HEK293 (cell line): ENCODE measurements around the gene JAM2.

Experiments used
- CTCF ChIA-PET: fragments of 350-600 bp; formaldehyde crosslinking; extraction: SDS; loops from one replicate; lab custom pipeline; 2021; ENCODE audit warnings: antibody characterized with exemption; lab: Yijun Ruan, JAX
- POLR2A ChIA-PET: fragments of 300-600 bp; formaldehyde crosslinking; extraction: SDS; loops from one replicate; lab custom pipeline; 2020; ENCODE audit warnings: antibody characterized with exemption, inconsistent platforms; lab: Yijun Ruan, JAX
- H3K27ac ChIP-seq: fragments of 200-500 bp; sonication (Bioruptor generic); 2 replicates; pipeline ENCODE4 v1.5.1; 2014; ENCODE audit warnings: low read depth, low read length, control low read depth, inconsistent platforms; ENCODE audit errors: extremely low read depth
- H3K36me3 ChIP-seq, 2 experiments: fragments of 200-500 bp in 1 of 2; sonication (Bioruptor generic) in 1 of 2; 1 replicate in 1 of 2; 2 replicates in 1 of 2; pipeline ENCODE4 v1.5.1; 2014 to 2017; ENCODE audit warnings: inconsistent platforms in 2 of 2, low read length in 2 of 2; ENCODE audit not compliant: control insufficient read depth in 2 of 2, insufficient read depth in 1 of 2
- H3K4me1 ChIP-seq: fragments of 200-500 bp; sonication (Bioruptor generic); 2 replicates; pipeline ENCODE4 v1.5.1; 2014; ENCODE audit warnings: mild to moderate bottlenecking, low read length, inconsistent platforms; ENCODE audit not compliant: control insufficient read depth, insufficient read depth
- H3K4me3 ChIP-seq: 2 replicates; pipeline ENCODE4 v1.5.1; 2011; ENCODE audit warnings: low read depth, mild to moderate bottlenecking, control low read depth, low read length, moderate library complexity
- H3K9me3 ChIP-seq: fragments of 200-500 bp; sonication (Bioruptor generic); 2 replicates; pipeline ENCODE4 v1.5.1; 2014; ENCODE audit warnings: low read depth, low read length, inconsistent platforms; ENCODE audit not compliant: control insufficient read depth, insufficient read depth
- ZBTB44 ChIP-seq: fragments of 450-650 bp; IDR thresholded peaks from 2 replicates; pipeline ENCODE4 v1.5.1; 2018; ENCODE audit warnings: missing biosample characterization, mild to moderate bottlenecking, missing genetic modification characterization
- ZNF362 ChIP-seq: fragments of 450-650 bp; formaldehyde crosslinking; IDR thresholded peaks from 2 replicates; pipeline ENCODE4 v1.5.1; 2016; ENCODE audit warnings: missing biosample characterization, missing genetic modification characterization

JAM2 gene

GRCh38 chr21:25764065-25764464 lies 125.0 kb downstream of the JAM2 start:
- peaks cover 57 to 73% of the 10 kb centered on the region in 2 experiments for H3K36me3 ChIP-seq
- POLR2A ChIA-PET: no interaction called here
- CTCF ChIA-PET: interaction anchor here (0.6 to 1.2 kb wide), 3 partner anchors 37 to 507 kb away, joined by 3 to 5 read pairs (median 3); no protein-coding TSS in a partner anchor

More at GRCh38 chr21:25764065-25764464, 125.0 kb downstream of the JAM2 start:
- H3K4me1 ChIP-seq: no peaks in the 10 kb centered on the region
- TF ChIP-seq ZNF362 (no peak), ZBTB44 (tag by site-specific recombination) (no peak)
- no peaks in the 10 kb centered on the region for H3K9me3 ChIP-seq
- no peak overlapping the region for H3K4me3 ChIP-seq
- H3K27ac ChIP-seq: no peak overlapping the region
